GM23338 (cell line): ENCODE measurements around the gene SLC35D1. TPM values are rescaled to one million over a fixed set of nuclear protein-coding genes. Genes with fewer than 3 reads are reported as not detected.

Experiments used
- ATAC-seq: fragments of 200-7000 bp; cut with Tn5 transposase; 3 replicates; pipeline ENCODE4 v1.9.1; 2020
- DNase-seq: peaks from one replicate; pipeline ENCODE4 v3.0.0-alpha.2; 2015; ENCODE audit warnings: low spot score
- H2AFZ ChIP-seq: fragments of 200-600 bp; sonication (generic); 2 replicates; pipeline ENCODE4 v1.8.0; 2016; ENCODE audit warnings: antibody characterized with exemption, mild to moderate bottlenecking, moderate library complexity
- H3F3A ChIP-seq: fragments of 200-600 bp; sonication (generic); replicated peaks from 2 replicates; pipeline ENCODE4 v1.8.0; 2017; ENCODE audit warnings: antibody characterized with exemption, mixed run types, low read depth
- H3K27ac ChIP-seq: fragments of 200-600 bp; sonication (generic); 2 replicates; pipeline ENCODE4 v1.6.1; 2016; ENCODE audit warnings: low read depth
- H3K27me3 ChIP-seq: fragments of 200-600 bp; sonication (generic); 2 replicates; pipeline ENCODE4 v1.8.0; 2016; ENCODE audit warnings: mild to moderate bottlenecking, mixed run types, moderate library complexity; ENCODE audit not compliant: insufficient read depth
- H3K36me3 ChIP-seq: fragments of 200-600 bp; sonication (generic); 2 replicates; pipeline ENCODE4 v1.8.0; 2016; ENCODE audit warnings: mild to moderate bottlenecking; ENCODE audit not compliant: insufficient read depth
- H3K4me1 ChIP-seq: fragments of 200-600 bp; sonication (generic); 2 replicates; pipeline ENCODE4 v1.8.0; 2016; ENCODE audit warnings: mild to moderate bottlenecking, moderate library complexity; ENCODE audit not compliant: insufficient read depth
- H3K4me2 ChIP-seq: fragments of 200-600 bp; sonication (generic); 2 replicates; pipeline ENCODE4 v1.7.1; 2017; ENCODE audit warnings: mixed run types
- H3K4me3 ChIP-seq: fragments of 200-600 bp; sonication (generic); 2 replicates; pipeline ENCODE4 v1.6.1; 2016; ENCODE audit warnings: mixed run types
- H3K79me2 ChIP-seq: fragments of 200-600 bp; sonication (generic); replicated peaks from 2 replicates; pipeline ENCODE4 v1.8.0; 2017; ENCODE audit warnings: mild to moderate bottlenecking; ENCODE audit not compliant: insufficient read depth
- H3K9me2 ChIP-seq: fragments of 200-600 bp; sonication (generic); 2 replicates; pipeline ENCODE4 v1.8.0; 2017; ENCODE audit not compliant: insufficient read depth
- H4K20me1 ChIP-seq: fragments of 200-600 bp; sonication (generic); replicated peaks from 2 replicates; pipeline ENCODE4 v1.8.0; 2017; ENCODE audit warnings: mild to moderate bottlenecking; ENCODE audit not compliant: insufficient read depth
- H3K27ac Mint-ChIP-seq: 2 replicates; pipeline ENCODE4 v1.8.0; 2020; ENCODE audit warnings: inconsistent platforms, mild to moderate bottlenecking, moderate library complexity, mixed read lengths
- H3K27me3 Mint-ChIP-seq: 3 replicates; pipeline ENCODE4 v1.8.0; 2022; ENCODE audit warnings: low read depth, mild to moderate bottlenecking, moderate library complexity, mixed read lengths, inconsistent platforms; ENCODE audit not compliant: insufficient read depth, poor library complexity
- H3K36me3 Mint-ChIP-seq: 3 replicates; pipeline ENCODE4 v1.8.0; 2021; ENCODE audit warnings: low read depth, mild to moderate bottlenecking, inconsistent platforms, moderate library complexity, mixed read lengths
- H3K4me1 Mint-ChIP-seq: 3 replicates; pipeline ENCODE4 v1.8.0; 2020; ENCODE audit warnings: mild to moderate bottlenecking, inconsistent platforms, mixed read lengths
- H3K4me3 Mint-ChIP-seq: 3 replicates; pipeline ENCODE4 v1.8.0; 2021; ENCODE audit warnings: moderate library complexity, mild to moderate bottlenecking, inconsistent platforms, mixed read lengths
- H3K9me3 Mint-ChIP-seq: 3 replicates; pipeline ENCODE4 v1.8.0; 2020; ENCODE audit warnings: moderate library complexity, mild to moderate bottlenecking, inconsistent platforms, mixed read lengths
- CREB1 ChIP-seq: fragments of 250-450 bp; sonication (Bioruptor Pico); IDR thresholded peaks from 2 replicates; pipeline ENCODE4 v1.5.0; 2020; ENCODE audit warnings: low read depth, mild to moderate bottlenecking, moderate library complexity
- CTCF ChIP-seq, 2 experiments: fragments of 200-600 bp in 1 of 2; sonication (generic) in 1 of 2; conservative IDR thresholded peaks; 2 replicates each; pipeline versions ENCODE4 v1.5.1 to v1.6.1; 2016 to 2017; ENCODE audit warnings: antibody characterized with exemption in 2 of 2, low read depth in 2 of 2, mild to moderate bottlenecking in 2 of 2, moderate library complexity in 1 of 2
- ETS1 ChIP-seq: IDR thresholded peaks from 2 replicates; pipeline ENCODE4 v1.6.1; 2016; ENCODE audit warnings: antibody characterized with exemption
- EZH2 ChIP-seq: fragments of 200-600 bp; sonication (generic); IDR thresholded peaks from one replicate; pipeline ENCODE4 v1.8.0; 2017; ENCODE audit warnings: antibody characterized with exemption, mild to moderate bottlenecking, low read depth; ENCODE audit not compliant: unreplicated experiment
- EZH2phosphoT487 ChIP-seq: fragments of 200-600 bp; sonication (generic); IDR thresholded peaks from one replicate; pipeline ENCODE4 v1.8.1; 2018; ENCODE audit warnings: antibody characterized with exemption; ENCODE audit not compliant: unreplicated experiment
- JUNB ChIP-seq: IDR thresholded peaks from one replicate; pipeline ENCODE4 v1.6.1; 2016; ENCODE audit warnings: antibody characterized with exemption; ENCODE audit not compliant: unreplicated experiment
- NANOG ChIP-seq: IDR thresholded peaks from 2 replicates; pipeline ENCODE4 v1.6.1; 2016; ENCODE audit warnings: antibody characterized with exemption, borderline replicate concordance
- POLR2AphosphoS5 ChIP-seq: IDR thresholded peaks from 2 replicates; pipeline ENCODE4 v1.6.1; 2016; ENCODE audit warnings: antibody characterized with exemption, low read depth
- REST ChIP-seq: IDR thresholded peaks from one replicate; pipeline ENCODE4 v1.6.1; 2018; ENCODE audit warnings: antibody characterized with exemption; ENCODE audit not compliant: unreplicated experiment
- STAT1 ChIP-seq: IDR thresholded peaks from one replicate; pipeline ENCODE4 v1.6.1; 2016; ENCODE audit warnings: antibody characterized with exemption; ENCODE audit not compliant: unreplicated experiment
- ZNF114 ChIP-seq: fragments of 250-450 bp; sonication (Bioruptor Pico); IDR thresholded peaks from 2 replicates; pipeline ENCODE4 v1.5.0; 2020; ENCODE audit warnings: mild to moderate bottlenecking, moderate library complexity
- ZNF331 ChIP-seq: fragments of 250-450 bp; sonication (Bioruptor Pico); IDR thresholded peaks from 2 replicates; pipeline ENCODE4 v1.5.0; 2020; ENCODE audit warnings: low read depth, mild to moderate bottlenecking, moderate library complexity
- polyA plus RNA-seq: library from polyadenylated mRNA; unstranded; fragments of >200 nt; fragmentation: Nextera tagmentation; extraction: Ambion mirVana; gene quantifications from 2 replicates; pipeline ENCODE4 v1.2.1, GENCODE V29; 2016
- total RNA-seq: library from RNA; depleted of rRNA; stranded (reverse); fragments of >200 nt; shearing (Covaris generic); gene quantifications from 2 replicates; pipeline ENCODE4 v1.2.3, GENCODE V29; 2014
- TF ChIP-seq, protein P1 (sequence below): fragments of 250-450 bp; sonication (Bioruptor Pico); IDR thresholded peaks from 2 replicates; pipeline ENCODE4 v1.5.0; 2020; ENCODE audit warnings: mild to moderate bottlenecking, moderate library complexity

The SLC35D1 gene
- total and polyA plus RNA-seq, 2 experiments from 2014 or later = 0.68 to 2.8 TPM

GRCh38 chr1:67052741-67053534, 1.0 kb downstream of the SLC35D1 start:
- Histone ChIP-seq H3K9me2 (no peaks in the 10 kb centered on the region), H3K79me2 (no peaks in the 10 kb centered on the region), H2AFZ (peak overlapping the region; percentile 96; the same call in 1 of the 2 replicates), H3K27me3 (peaks cover 18% of the 10 kb centered on the region), H3K36me3 (no peaks in the 10 kb centered on the region), H3K4me1 (peaks cover 11% of the 10 kb centered on the region), H3K27ac (no peak overlapping the region), H4K20me1 (no peaks in the 10 kb centered on the region), H3K4me3 (peak overlapping the region; percentile 85), H3K4me2 (peak overlapping the region; percentile 93), H3F3A (no peaks in the 10 kb centered on the region)
- Mint-ChIP-seq H3K9me3 (no peaks in the 10 kb centered on the region; the same call in 2 of the 3 replicates), H3K4me1 (peaks cover 14% of the 10 kb centered on the region), H3K4me3 (peak overlapping the region; percentile 72), H3K27ac (no peak overlapping the region), H3K36me3 (no peaks in the 10 kb centered on the region; the same call in 1 of the 3 replicates), H3K27me3 (no peaks in the 10 kb centered on the region)
- TF ChIP-seq STAT1 (no peak), CREB1 (CRISPR knock-in tag) (no peak), EZH2phosphoT487 (no peak), EZH2 (no peak), REST (no peak), ETS1 (no peak), POLR2AphosphoS5 (no peak), CTCF (conservative IDR thresholded peaks at IDR 0.05; ENCODE audit: low read depth in 2 of 2) (no peak), NANOG (no peak), ZNF114 (CRISPR knock-in tag) (no peak), ZNF331 (CRISPR knock-in tag) (no peak), JUNB (no peak)
- TF ChIP-seq, protein P1, sequence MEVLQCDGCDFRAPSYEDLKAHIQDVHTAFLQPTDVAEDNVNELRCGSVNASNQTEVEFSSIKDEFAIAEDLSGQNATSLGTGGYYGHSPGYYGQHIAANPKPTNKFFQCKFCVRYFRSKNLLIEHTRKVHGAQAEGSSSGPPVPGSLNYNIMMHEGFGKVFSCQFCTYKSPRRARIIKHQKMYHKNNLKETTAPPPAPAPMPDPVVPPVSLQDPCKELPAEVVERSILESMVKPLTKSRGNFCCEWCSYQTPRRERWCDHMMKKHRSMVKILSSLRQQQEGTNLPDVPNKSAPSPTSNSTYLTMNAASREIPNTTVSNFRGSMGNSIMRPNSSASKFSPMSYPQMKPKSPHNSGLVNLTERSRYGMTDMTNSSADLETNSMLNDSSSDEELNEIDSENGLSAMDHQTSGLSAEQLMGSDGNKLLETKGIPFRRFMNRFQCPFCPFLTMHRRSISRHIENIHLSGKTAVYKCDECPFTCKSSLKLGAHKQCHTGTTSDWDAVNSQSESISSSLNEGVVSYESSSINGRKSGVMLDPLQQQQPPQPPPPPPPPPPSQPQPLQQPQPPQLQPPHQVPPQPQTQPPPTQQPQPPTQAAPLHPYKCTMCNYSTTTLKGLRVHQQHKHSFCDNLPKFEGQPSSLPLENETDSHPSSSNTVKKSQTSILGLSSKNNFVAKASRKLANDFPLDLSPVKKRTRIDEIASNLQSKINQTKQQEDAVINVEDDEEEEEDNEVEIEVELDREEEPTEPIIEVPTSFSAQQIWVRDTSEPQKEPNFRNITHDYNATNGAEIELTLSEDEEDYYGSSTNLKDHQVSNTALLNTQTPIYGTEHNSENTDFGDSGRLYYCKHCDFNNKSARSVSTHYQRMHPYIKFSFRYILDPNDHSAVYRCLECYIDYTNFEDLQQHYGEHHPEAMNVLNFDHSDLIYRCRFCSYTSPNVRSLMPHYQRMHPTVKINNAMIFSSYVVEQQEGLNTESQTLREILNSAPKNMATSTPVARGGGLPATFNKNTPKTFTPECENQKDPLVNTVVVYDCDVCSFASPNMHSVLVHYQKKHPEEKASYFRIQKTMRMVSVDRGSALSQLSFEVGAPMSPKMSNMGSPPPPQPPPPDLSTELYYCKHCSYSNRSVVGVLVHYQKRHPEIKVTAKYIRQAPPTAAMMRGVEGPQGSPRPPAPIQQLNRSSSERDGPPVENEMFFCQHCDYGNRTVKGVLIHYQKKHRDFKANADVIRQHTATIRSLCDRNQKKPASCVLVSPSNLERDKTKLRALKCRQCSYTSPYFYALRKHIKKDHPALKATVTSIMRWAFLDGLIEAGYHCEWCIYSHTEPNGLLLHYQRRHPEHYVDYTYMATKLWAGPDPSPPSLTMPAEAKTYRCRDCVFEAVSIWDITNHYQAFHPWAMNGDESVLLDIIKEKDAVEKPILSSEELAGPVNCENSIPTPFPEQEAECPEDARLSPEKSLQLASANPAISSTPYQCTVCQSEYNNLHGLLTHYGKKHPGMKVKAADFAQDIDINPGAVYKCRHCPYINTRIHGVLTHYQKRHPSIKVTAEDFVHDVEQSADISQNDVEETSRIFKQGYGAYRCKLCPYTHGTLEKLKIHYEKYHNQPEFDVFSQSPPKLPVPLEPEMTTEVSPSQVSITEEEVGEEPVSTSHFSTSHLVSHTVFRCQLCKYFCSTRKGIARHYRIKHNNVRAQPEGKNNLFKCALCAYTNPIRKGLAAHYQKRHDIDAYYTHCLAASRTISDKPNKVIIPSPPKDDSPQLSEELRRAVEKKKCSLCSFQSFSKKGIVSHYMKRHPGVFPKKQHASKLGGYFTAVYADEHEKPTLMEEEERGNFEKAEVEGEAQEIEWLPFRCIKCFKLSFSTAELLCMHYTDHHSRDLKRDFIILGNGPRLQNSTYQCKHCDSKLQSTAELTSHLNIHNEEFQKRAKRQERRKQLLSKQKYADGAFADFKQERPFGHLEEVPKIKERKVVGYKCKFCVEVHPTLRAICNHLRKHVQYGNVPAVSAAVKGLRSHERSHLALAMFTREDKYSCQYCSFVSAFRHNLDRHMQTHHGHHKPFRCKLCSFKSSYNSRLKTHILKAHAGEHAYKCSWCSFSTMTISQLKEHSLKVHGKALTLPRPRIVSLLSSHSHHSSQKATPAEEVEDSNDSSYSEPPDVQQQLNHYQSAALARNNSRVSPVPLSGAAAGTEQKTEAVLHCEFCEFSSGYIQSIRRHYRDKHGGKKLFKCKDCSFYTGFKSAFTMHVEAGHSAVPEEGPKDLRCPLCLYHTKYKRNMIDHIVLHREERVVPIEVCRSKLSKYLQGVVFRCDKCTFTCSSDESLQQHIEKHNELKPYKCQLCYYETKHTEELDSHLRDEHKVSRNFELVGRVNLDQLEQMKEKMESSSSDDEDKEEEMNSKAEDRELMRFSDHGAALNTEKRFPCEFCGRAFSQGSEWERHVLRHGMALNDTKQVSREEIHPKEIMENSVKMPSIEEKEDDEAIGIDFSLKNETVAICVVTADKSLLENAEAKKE (CRISPR knock-in tag) = no peak
- ATAC-seq (peak; percentile 20), DNase-seq (peak; percentile 36)
